ENCODE data around the gene SCARB1. TPM values are rescaled to one million over a fixed set of nuclear protein-coding genes. Genes with fewer than 3 reads are reported as not detected.
A peak's percentile ranks its signal among the peaks of the same experiment; 100 is the strongest.

SCARB1 gene
- total RNA-seq, 8 experiments from 2014 or later, result 7.9 to 129 (median 15.1) TPM

DNA sequence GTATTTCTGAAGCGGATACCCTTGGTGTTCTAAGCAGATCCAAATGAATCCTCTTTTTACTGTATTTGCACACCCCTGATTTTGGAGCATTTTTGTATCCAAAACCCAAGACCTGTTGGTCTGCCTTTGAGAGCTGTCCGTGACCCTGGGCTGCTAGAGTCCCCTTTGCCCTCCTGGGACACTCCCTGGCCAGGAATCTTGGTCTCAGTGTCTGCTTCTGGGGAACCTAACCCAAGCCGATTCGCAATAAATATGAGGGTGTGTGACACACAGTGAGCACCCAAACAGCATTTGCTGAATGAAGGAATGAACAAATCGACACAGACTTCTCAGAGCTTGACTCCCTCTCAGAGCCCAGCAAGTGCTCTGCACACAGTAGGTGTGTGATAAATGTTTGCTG, 92.9 kb downstream of the SCARB1 start:
- in situ Hi-C loops (cut with MboI; ENCODE audit: low pct_unique_long_range_greater_than_20kb in 2 of 9, low sequenced_read_pairs in 9 of 9, unreplicated experiment in 9 of 9), result loop anchor here (25.0 kb wide), 6 partner anchors 183 to 733 kb away; partner anchors contain the start of gene NCOR2 (in 6 of the 9)
- H3K4me1 ChIP-seq (replicated peaks in 1 of 2), result peaks cover 15 to 21% of the 10 kb centered on the region in 2 donors
- ATAC-seq (replicated peaks in 6 of 8), result no peak
- no peak overlapping the region for H3K4me3 ChIP-seq
- H3K27ac ChIP-seq, result no peak overlapping the region
- whole genome bisulfite sequencing, 10 experiments, result 80 to 100% (median 92%) methylated on average over 1 to 4 of the region's 5 CpGs; no CpG with 5 or more reads in 4 of the 10 experiments

DNA sequence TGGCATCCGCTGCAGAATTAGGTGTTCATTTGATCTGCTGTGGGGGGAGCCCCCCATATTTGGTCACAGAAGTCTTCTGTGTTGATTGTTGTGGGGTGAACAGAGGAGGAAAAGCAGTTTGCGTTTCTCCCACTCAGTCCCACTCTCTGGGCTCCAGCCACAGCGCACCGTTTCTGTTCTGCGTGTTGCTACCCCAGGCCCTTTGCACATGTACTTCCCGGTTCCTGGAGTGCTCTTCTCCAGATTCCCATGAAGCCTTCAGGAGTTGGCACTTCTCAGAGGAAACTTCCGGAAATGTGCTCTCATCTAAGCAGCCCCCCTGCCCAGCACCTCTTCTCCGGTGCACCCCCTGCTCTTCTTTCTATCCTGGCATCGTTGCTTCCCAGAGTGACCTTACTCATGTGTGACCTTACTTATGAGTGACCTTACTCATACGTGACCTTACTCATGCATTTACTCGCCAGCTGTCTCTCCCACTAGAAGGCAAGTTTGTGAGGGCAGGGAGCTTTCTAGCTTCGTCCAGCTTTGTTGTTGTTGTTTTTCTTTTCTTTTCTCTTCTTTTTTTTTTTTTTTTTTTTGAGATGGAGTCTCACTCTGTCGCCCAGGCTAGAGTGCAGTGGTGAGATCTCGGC, 93.7 kb downstream of the SCARB1 start:
- Histone ChIP-seq H3K27ac (no peak overlapping the region), H3K4me1 (replicated peaks in 1 of 2) (peaks cover 15 to 21% of the 10 kb centered on the region in 2 donors), H3K4me3 (no peak overlapping the region)
- in situ Hi-C loops (cut with MboI; ENCODE audit: low pct_unique_long_range_greater_than_20kb in 2 of 9, low sequenced_read_pairs in 9 of 9, unreplicated experiment in 9 of 9), result loop anchor here (5.0 to 25.0 kb wide), 8 partner anchors 183 to 733 kb away; partner anchors contain the start of gene NCOR2 (in 6 of the 9)
- ATAC-seq (replicated peaks in 6 of 8), result no peak
- WGBS, 10 experiments, result 64 to 100% (median 90%) methylated on average over 2 to 9 of the region's 14 CpGs; no CpG with 5 or more reads in 2 of the 10 experiments

DNA sequence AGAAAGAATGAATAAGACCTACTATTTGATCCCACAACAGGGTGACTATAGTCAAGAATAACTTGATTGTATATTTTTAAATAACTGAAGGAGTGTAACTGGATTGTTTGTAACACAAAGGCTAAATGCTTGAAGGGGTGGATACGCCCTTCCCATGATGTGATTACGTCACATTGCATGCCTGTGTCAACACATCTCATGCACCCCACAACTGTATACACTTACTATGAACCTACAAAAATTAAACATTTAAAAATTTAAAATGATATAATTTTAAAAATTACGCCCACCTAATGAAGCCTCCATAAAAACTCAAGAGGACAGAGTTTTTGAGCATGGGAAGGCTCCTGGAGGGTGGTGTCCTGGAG, 94.5 kb downstream of the SCARB1 start:
- no peak overlapping the region for H3K4me3 ChIP-seq
- ATAC-seq (replicated peaks in 6 of 8), result peak in 1 of 8 experiments; percentile 6
- H3K27ac ChIP-seq, result no peak overlapping the region
- H3K4me1 ChIP-seq (replicated peaks in 1 of 2), result peaks cover 15 to 21% of the 10 kb centered on the region in 2 donors
- WGBS, 10 experiments, result 36 to 100% (median 84%) methylated on average over 1 to 3 of the region's 3 CpGs; no CpG with 5 or more reads in 2 of the 10 experiments
- in situ Hi-C loops (cut with MboI; ENCODE audit: low pct_unique_long_range_greater_than_20kb in 2 of 9, low sequenced_read_pairs in 9 of 9, unreplicated experiment in 9 of 9), result loop anchor here (5.0 to 25.0 kb wide), 8 partner anchors 182 to 732 kb away; partner anchors contain the start of gene NCOR2 (in 6 of the 9)

DNA sequence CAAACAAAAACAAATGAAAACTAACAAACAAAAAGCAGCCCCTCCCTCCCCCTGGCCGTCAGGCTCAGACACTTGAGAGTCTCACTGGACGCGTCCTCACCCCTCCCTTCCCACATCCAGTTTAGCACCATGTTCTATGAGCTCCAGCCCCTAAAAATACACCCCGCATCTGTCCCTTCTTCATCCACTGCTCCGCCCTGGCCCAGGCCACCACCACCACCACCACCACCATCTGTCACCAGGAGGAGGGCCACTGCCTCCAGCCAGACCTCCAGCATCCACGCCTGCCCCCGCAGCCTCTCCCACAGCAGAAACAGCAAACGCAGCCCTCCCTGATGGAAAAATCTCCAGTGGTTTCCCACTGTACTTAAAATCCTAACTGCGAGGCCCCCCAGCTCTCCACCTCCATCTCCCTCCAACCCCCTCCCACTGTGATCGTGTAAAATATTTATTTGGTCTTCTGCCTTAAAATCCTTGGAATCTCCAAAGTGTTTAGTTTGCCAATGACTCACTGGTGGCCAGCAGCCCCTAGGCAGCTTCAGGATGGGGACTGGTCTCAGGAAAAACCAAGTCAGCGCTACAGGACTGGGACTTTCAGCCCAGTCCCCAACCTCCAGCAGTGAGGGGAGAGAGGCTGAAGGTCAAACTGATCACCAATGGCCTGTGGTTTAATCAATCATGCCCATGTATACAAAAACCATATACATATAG, 95.1 kb downstream of the SCARB1 start:
- in situ Hi-C loops (cut with MboI; ENCODE audit: low pct_unique_long_range_greater_than_20kb in 2 of 9, low sequenced_read_pairs in 9 of 9, unreplicated experiment in 9 of 9), result loop anchor here (5.0 to 25.0 kb wide), 8 partner anchors 181 to 731 kb away; partner anchors contain the start of gene NCOR2 (in 6 of the 9)
- WGBS, 10 experiments, result 0 to 100% (median 83%) methylated on average over 1 to 5 of the region's 11 CpGs; no CpG with 5 or more reads in 4 of the 10 experiments
- peaks cover 15 to 21% of the 10 kb centered on the region in 2 donors for H3K4me1 ChIP-seq (replicated peaks in 1 of 2)
- no peak for ATAC-seq (replicated peaks in 6 of 8)
- H3K27ac ChIP-seq, result no peak overlapping the region
- H3K4me3 ChIP-seq, result no peak overlapping the region

DNA sequence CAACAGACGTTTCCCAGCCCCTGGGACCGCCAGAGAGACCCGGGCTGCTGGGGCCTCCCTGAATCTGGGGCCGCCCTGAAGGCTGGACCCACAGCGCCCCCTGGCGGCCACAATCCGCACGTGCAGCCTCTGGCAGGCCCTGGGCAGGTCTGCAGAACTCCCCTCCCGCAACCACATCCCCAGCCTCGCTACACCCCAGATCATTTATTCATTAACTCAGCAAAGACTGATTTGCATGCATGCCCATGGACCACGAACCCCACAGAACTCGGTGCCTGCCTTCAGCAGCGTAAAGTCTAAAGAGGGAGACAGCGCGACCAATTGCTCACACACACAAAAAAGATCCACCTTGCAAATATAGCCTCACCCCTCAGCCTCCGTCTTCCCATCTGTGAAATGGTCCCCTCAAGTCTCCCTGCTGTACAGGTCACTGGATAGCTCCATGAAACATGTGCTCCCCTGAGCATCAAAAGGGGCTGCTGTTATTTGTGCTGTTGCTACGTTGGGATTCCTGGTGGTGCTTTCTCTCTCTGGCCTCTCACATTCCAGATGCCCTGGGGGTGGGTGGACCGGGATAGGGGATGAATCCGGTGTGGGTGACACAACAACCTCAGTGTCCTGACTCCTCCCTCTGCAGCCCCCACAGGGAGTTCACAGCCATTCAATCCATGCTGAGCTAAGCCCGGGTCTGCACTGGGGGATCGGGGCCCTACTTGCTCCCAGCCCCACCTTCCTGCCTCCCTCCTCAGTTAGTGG, 96.4 kb downstream of the SCARB1 start:
- no peak overlapping the region for H3K27ac ChIP-seq
- H3K4me3 ChIP-seq, result no peak overlapping the region
- peaks cover 15 to 21% of the 10 kb centered on the region in 2 donors for H3K4me1 ChIP-seq (replicated peaks in 1 of 2)
- 3 to 100% (median 36%) methylated on average over 1 to 12 of the region's 21 CpGs; no CpG with 5 or more reads in 1 of the 10 experiments for WGBS, 10 experiments
- ATAC-seq (replicated peaks in 6 of 8), result peak; percentile 48 to 94 (median 92)
- in situ Hi-C loops (cut with MboI; ENCODE audit: low pct_unique_long_range_greater_than_20kb in 2 of 9, low sequenced_read_pairs in 9 of 9, unreplicated experiment in 9 of 9), result loop anchor here (5.0 to 25.0 kb wide), 8 partner anchors 180 to 730 kb away; partner anchors contain the start of gene NCOR2 (in 6 of the 9)

DNA sequence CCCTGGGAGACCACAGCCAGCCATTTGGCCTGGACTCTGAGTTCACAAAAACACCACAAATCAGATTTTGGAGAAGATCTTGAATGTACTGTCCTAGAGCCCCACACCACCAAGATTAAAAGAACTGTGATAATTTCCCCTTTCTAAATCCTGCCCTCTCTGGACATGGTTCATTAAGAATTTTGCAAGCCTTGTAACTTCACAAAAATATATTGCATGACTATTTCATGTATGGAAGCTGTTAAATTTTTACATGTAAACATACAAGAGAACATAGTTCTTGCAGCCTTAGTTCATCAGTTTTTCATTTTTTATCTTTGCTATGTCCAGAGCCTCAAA, 97.0 kb downstream of the SCARB1 start:
- in situ Hi-C loops (cut with MboI; ENCODE audit: low pct_unique_long_range_greater_than_20kb in 2 of 9, low sequenced_read_pairs in 9 of 9, unreplicated experiment in 9 of 9), result loop anchor here (5.0 to 25.0 kb wide), 8 partner anchors 179 to 729 kb away; partner anchors contain the start of gene NCOR2 (in 6 of the 9)
- no peak overlapping the region for H3K4me3 ChIP-seq
- H3K4me1 ChIP-seq (replicated peaks in 1 of 2), result peaks cover 15 to 20% of the 10 kb centered on the region in 2 donors
- ATAC-seq (replicated peaks in 6 of 8), result peak in 1 of 8 experiments; percentile 24
- H3K27ac ChIP-seq, result no peak overlapping the region

DNA sequence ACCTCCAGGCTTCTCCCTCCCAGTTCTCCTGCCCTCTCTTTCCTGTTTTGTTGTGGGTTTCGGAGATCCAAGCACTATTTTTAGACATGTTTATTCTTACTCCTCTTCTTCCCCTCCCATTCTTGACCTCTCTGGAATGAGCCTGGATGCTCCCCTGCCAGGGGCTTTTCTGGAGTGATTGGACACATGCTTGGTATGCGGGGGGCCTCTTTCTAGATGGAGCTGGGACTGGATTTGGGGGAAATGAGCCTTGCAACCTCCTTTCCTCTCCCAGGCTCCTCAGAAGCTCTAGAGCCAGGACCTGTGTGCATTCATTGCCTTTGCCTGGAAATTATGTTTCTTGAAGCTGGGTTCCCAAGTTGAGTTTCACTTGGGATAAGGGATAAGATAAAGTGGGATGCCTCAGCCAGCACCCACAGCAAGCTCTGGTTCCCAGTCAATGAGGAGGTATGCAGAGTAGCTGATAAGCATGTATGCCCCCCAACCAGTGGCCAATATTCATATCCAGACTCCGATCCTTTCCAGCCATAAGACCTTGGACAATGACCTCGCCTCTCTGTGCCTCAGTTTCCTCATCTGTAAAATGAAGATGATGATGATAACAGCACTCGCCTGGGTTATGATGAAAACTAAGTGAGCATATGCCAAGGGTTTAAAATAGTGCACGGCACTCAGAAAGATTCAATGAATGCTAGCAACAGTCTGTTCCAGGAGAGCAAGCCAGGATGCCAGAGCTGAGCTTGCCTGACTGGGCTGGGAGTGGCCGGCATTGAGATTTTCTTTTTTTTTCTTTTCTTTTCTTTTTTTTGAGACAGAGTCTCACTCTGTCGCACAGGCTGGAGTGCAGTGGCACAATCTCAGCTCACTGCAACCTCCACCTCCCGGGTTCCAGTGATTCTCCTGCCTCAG, 97.8 kb downstream of the SCARB1 start:
- Histone ChIP-seq H3K27ac (no peak overlapping the region), H3K4me1 (replicated peaks in 1 of 2) (peaks cover 13 to 18% of the 10 kb centered on the region in 2 donors), H3K4me3 (no peak overlapping the region)
- ATAC-seq (replicated peaks in 6 of 8), result no peak
- in situ Hi-C loops (cut with MboI; ENCODE audit: low pct_unique_long_range_greater_than_20kb in 2 of 9, low sequenced_read_pairs in 9 of 9, unreplicated experiment in 9 of 9), result loop anchor here (5.0 to 25.0 kb wide), 8 partner anchors 179 to 729 kb away; partner anchors contain the start of gene NCOR2 (in 6 of the 9)
- WGBS, 10 experiments, result 45 to 100% (median 88%) methylated on average over 2 to 6 of the region's 9 CpGs; no CpG with 5 or more reads in 2 of the 10 experiments

DNA sequence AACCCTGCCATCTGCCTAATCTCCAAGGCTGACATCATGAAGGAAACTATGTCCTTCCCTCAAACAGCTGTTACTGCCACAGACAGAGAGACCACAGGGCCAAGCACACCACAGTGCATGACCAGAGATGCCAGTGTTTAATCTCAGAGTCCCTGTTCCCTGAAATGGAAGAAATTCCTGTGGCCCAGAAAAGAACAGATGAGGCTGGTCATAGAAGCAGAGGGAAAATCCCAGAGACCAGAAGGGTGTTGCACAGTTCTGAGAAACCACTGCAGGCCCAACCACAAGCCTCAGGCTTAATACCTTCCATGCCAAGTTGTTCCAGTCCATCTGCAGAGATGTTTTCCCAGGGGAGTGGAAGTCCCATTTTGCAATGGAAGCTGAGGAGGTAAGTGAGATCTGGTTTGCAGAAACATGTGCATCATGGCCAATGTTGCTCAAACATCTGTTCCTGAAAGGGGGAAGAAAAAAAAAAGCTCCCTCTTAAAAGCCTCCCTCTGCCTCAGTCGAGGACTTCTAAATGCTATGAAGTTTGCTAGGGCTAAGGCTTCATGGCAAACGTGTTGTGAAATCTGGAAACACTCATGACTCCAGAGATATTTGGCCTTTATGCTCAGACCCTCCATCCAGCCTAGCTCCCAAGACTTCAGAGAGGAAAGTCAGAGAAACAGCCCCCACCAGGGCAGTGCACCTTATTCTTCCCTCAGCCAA, 98.6 kb downstream of the SCARB1 start:
- peak in 2 of 8 experiments; percentile 64 to 72 for ATAC-seq (replicated peaks in 6 of 8)
- no peak overlapping the region for H3K27ac ChIP-seq
- 0 to 83% (median 40%) methylated on average over 1 to 2 of the region's 2 CpGs; no CpG with 5 or more reads in 4 of the 10 experiments for WGBS, 10 experiments
- H3K4me1 ChIP-seq (replicated peaks in 1 of 2), result peaks cover 14 to 18% of the 10 kb centered on the region in 2 donors
- in situ Hi-C loops (cut with MboI; ENCODE audit: low pct_unique_long_range_greater_than_20kb in 2 of 9, low sequenced_read_pairs in 9 of 9, unreplicated experiment in 9 of 9), result loop anchor here (5.0 to 25.0 kb wide), 8 partner anchors 178 to 728 kb away; partner anchors contain the start of gene NCOR2 (in 6 of the 9)
- no peak overlapping the region for H3K4me3 ChIP-seq

DNA sequence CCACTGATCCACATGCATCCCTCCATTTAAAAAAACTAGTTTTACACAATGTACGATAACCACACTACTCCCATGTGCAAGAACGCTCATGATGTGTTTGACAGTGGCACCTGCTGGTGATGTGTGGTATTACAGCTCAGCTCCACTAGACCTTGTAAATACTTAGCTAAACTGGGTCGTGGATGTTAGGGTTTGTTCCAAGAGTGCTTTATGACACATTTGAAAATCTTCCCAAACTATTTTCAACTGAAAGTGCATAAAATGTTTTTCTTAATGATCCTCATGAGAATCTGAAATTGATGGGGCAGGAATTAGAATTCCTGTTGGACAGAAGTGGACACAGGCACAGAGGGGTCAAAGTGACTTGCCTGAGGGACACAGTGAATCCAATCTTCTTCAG, 99.2 kb downstream of the SCARB1 start:
- no peak overlapping the region for H3K4me3 ChIP-seq
- peaks cover 19 to 23% of the 10 kb centered on the region in 2 donors for H3K4me1 ChIP-seq (replicated peaks in 1 of 2)
- WGBS, 10 experiments, result 12 to 100% (median 62%) methylated on average over 2 to 3 of the region's 3 CpGs; no CpG with 5 or more reads in 1 of the 10 experiments
- in situ Hi-C loops (cut with MboI; ENCODE audit: low pct_unique_long_range_greater_than_20kb in 2 of 9, low sequenced_read_pairs in 9 of 9, unreplicated experiment in 9 of 9), result loop anchor here (10.0 to 25.0 kb wide), 7 partner anchors 177 to 727 kb away; partner anchors contain the start of gene NCOR2 (in 6 of the 9)
- no peak overlapping the region for H3K27ac ChIP-seq
- peak in 2 of 8 experiments; percentile 12 to 24 for ATAC-seq (replicated peaks in 6 of 8)

DNA sequence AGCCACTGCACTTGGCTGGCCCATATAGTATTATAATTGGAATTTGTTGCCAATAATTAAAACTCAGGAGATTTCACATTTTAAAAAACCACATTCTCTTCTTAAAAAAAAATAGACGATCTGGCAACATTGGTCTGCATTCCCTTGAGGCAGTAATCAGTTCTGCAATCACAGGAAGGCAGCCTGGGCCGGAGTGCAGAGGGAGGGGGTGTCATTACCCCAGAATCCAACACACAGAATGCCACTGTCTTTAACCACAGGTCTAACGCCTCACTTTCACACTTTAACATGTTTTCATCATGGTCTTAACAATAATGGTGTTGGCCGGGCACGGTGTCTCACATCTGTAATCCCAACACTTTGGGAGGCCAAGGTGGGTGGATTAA, 100.1 kb downstream of the SCARB1 start:
- 0 to 100% (median 88%) methylated on average over 1 to 3 of the region's 5 CpGs; no CpG with 5 or more reads in 2 of the 10 experiments for WGBS, 10 experiments
- Histone ChIP-seq H3K4me1 (replicated peaks in 1 of 2) (peaks cover 19 to 23% of the 10 kb centered on the region in 2 donors), H3K27ac (no peak overlapping the region), H3K4me3 (no peak overlapping the region)
- in situ Hi-C loops (cut with MboI; ENCODE audit: low pct_unique_long_range_greater_than_20kb in 2 of 9, low sequenced_read_pairs in 9 of 9, unreplicated experiment in 9 of 9), result loop anchor here (10.0 to 25.0 kb wide), 7 partner anchors 176 to 726 kb away; partner anchors contain the start of gene NCOR2 (in 6 of the 9)
- no peak for ATAC-seq (replicated peaks in 6 of 8)
